ENCODE results near the gene PLAAT3. TPM values are rescaled to one million over a fixed set of nuclear protein-coding genes. Genes with fewer than 3 reads are reported as not detected.
"Not testable (repeated sequence)": the region's sequence is repeated elsewhere in the genome, so short reads cannot be mapped to it uniquely, and the experiment has no call there.

PLAAT3 gene
- total RNA-seq, 1 experiment from 2014 or later, result 3.5 TPM

- in situ Hi-C loops (cut with HindIII; ENCODE audit: low pct_unique_long_range_greater_than_20kb, low sequenced_read_pairs), result no loop called here
Observed at GRCh38 chr11:63611395-63611747, 2.9 kb downstream of the PLAAT3 start.

GRCh38 chr11:63610604-63611394 lies 3.4 kb downstream of the PLAAT3 start:
- no peak for DNase-seq (ENCODE audit: low read depth, low spot score)

More at GRCh38 chr11:63611395-63611747, 2.9 kb downstream of the PLAAT3 start:
- no peak for DNase-seq (ENCODE audit: low read depth, low spot score)

DNA sequence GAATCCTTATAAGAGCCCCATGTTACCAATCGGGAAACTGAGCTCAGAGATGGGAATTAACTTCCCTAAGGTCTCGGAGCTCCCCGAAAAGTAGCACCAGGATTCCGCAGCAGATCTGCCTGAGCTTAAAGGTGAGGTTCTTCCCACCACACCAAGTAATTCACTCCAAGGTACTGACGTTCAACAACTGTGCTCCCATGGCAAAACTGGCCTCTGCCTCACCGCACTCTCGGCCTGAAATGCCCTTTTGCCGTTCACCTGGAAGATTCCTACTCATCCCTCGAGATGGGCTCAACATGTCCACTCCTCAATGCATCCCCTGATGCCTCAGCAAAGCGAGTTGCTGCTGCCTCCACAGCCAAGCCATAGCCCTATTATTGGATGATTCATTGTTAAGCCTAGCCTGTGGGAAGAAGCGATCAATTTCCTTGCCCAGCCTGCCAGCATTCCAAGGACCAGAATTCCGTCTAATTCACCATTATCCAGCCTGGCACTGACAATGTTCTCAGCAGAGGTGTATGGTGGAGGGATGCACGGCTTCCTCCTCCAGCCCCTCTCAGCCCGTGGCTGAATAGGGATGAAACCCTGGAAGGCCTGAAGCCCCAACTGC lies 4.2 kb downstream of the PLAAT3 start:
- in situ Hi-C loops (cut with HindIII; ENCODE audit: low pct_unique_long_range_greater_than_20kb, low sequenced_read_pairs), result no loop called here
- no peak for DNase-seq (ENCODE audit: low read depth, low spot score)

More at GRCh38 chr11:63610604-63611394, 3.4 kb downstream of the PLAAT3 start:
- in situ Hi-C loops (cut with HindIII; ENCODE audit: low pct_unique_long_range_greater_than_20kb, low sequenced_read_pairs), result no loop called here

- no peak for DNase-seq (ENCODE audit: low read depth, low spot score)
- in situ Hi-C loops (cut with HindIII; ENCODE audit: low pct_unique_long_range_greater_than_20kb, low sequenced_read_pairs), result no loop called here
Observed at GRCh38 chr11:63609536-63609935, 4.7 kb downstream of the PLAAT3 start.

- DNase-seq (ENCODE audit: low read depth, low spot score), result no peak
- in situ Hi-C loops (cut with HindIII; ENCODE audit: low pct_unique_long_range_greater_than_20kb, low sequenced_read_pairs), result no loop called here
Observed at GRCh38 chr11:63608353-63609345, 5.6 kb downstream of the PLAAT3 start.

GRCh38 chr11:63603180-63603518 lies 11.1 kb downstream of the PLAAT3 start:
- in situ Hi-C loops (cut with HindIII; ENCODE audit: low pct_unique_long_range_greater_than_20kb, low sequenced_read_pairs), result no loop called here
- peak; percentile 86 for DNase-seq (ENCODE audit: low read depth, low spot score)

GRCh38 chr11:63602290-63603179 lies 11.7 kb downstream of the PLAAT3 start:
- DNase-seq (ENCODE audit: low read depth, low spot score), result not testable (repeated sequence)

GRCh38 chr11:63599211-63600122 lies 14.8 kb downstream of the PLAAT3 start:
- no peak for DNase-seq (ENCODE audit: low read depth, low spot score)
- in situ Hi-C loops (cut with HindIII; ENCODE audit: low pct_unique_long_range_greater_than_20kb, low sequenced_read_pairs), result no loop called here

More at GRCh38 chr11:63602290-63603179, 11.7 kb downstream of the PLAAT3 start:
- in situ Hi-C loops (cut with HindIII; ENCODE audit: low pct_unique_long_range_greater_than_20kb, low sequenced_read_pairs), result not testable (repeated sequence)

- no peak for DNase-seq (ENCODE audit: low read depth, low spot score)
- in situ Hi-C loops (cut with HindIII; ENCODE audit: low pct_unique_long_range_greater_than_20kb, low sequenced_read_pairs), result no loop called here
Observed at GRCh38 chr11:63598556-63598955, 15.7 kb downstream of the PLAAT3 start.

DNA sequence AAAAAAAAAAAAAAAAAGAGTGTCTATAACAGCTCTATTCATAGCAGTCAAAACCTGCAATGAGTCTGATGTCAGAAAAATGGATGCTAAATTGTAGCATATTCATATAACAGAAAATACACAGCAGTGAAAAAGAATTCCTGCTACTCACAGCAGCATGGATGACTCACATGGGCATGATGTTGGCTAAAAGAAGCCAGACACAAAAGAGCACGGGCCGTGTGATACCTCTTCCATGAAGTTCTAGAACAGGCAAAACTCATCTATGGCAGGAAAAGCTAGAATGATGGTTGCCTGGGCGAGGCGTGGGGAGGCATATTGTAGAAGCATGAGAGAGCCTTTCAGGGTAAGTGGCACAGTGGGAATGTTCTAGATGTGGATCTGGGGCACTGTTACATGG lies 18.9 kb downstream of the PLAAT3 start:
- in situ Hi-C loops (cut with HindIII; ENCODE audit: low pct_unique_long_range_greater_than_20kb, low sequenced_read_pairs), result no loop called here
- peak; percentile 26 for DNase-seq (ENCODE audit: low read depth, low spot score)

- DNase-seq (ENCODE audit: low read depth, low spot score), result peak; percentile 59
- in situ Hi-C loops (cut with HindIII; ENCODE audit: low pct_unique_long_range_greater_than_20kb, low sequenced_read_pairs), result no loop called here
Observed at GRCh38 chr11:63592975-63593395, 21.2 kb downstream of the PLAAT3 start.

- no peak for DNase-seq (ENCODE audit: low read depth, low spot score)
- in situ Hi-C loops (cut with HindIII; ENCODE audit: low pct_unique_long_range_greater_than_20kb, low sequenced_read_pairs), result no loop called here
Observed at GRCh38 chr11:63590024-63590788, 24.0 kb downstream of the PLAAT3 start.

DNA sequence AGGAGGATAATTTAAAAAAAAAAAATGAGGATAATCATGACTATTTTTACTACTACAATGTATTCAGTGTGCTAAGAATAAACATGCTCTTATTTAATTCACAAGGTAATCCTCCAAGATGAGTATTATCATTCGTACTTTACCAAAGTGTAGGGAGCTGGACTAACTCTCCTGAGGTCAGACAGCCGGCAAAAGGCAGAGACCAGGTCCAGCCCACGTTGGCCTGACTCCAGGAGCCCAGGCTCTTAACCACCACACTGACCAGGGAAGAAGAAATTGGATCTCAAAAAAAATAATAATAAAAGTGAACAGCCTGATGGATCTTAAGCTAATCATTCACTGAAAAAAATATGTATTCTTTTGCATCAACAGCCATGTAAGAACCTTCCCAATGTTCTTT lies 25.2 kb downstream of the PLAAT3 start:
- in situ Hi-C loops (cut with HindIII; ENCODE audit: low pct_unique_long_range_greater_than_20kb, low sequenced_read_pairs), result no loop called here
- no peak for DNase-seq (ENCODE audit: low read depth, low spot score)

DNA sequence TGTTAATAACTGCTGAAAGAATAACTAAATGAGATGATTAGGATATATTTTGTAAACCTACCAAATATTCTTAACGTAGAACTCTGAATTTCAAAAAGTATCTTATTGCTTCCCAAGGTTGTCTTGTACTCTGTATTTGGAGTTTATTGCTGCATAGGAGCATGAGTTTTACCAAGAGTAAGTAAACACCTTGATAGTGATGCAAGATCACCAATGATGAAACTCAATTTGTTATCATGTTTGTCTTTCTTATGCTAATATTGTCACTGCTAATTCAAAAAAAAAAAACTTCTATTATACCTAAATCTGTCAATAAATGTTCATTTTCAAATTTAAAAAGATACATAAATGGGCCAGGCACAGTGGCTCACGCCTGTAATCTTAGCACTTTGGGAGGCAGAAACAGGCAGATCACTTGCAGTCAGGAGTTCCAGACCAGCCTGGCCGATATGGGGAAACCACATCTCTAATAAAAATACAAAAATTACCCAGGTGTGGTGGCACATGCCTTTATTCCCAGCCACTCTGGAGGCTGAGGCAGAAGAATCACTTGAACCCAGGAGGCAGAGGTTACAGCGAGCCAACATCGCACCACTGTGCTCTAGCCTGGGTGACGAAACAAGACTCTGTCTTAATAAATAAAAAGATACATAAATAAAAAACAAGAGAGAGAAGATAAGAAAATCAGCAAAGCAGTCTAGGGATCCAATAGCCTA lies 27.6 kb downstream of the PLAAT3 start:
- no peak for DNase-seq (ENCODE audit: low read depth, low spot score)
- in situ Hi-C loops (cut with HindIII; ENCODE audit: low pct_unique_long_range_greater_than_20kb, low sequenced_read_pairs), result no loop called here

DNA sequence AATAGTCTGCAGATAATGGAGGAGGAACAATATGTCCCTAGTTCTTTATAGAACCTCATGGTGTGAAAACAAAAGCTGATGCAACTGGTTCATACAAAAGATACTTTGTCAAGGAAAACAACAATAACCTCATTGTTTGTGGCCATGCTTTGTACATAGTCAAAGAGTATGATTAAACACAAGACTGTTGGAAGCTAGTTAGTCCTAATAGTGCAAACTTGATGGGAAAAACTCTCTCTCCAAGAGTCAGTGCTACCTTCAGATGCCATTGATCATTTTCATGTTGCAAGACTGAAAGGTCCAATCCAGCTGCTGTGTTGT lies 30.9 kb downstream of the PLAAT3 start:
- in situ Hi-C loops (cut with HindIII; ENCODE audit: low pct_unique_long_range_greater_than_20kb, low sequenced_read_pairs), result no loop called here
- DNase-seq (ENCODE audit: low read depth, low spot score), result peak; percentile 79

Measured in SK-MEL-5 (cell line).